Stimulated activated naive CD4-positive, alpha-beta T cell (primary cell): ENCODE results near the gene TM7SF3.
"Not testable (repeated sequence)": the region's sequence is repeated elsewhere in the genome, so short reads cannot be mapped to it uniquely, and the experiment has no call there.

Experiments used
- DNase-seq, 6 experiments: peaks; one replicate each; lab custom pipeline; 2025; lab: John Stamatoyannopoulos, UW

TM7SF3 gene, protein sequence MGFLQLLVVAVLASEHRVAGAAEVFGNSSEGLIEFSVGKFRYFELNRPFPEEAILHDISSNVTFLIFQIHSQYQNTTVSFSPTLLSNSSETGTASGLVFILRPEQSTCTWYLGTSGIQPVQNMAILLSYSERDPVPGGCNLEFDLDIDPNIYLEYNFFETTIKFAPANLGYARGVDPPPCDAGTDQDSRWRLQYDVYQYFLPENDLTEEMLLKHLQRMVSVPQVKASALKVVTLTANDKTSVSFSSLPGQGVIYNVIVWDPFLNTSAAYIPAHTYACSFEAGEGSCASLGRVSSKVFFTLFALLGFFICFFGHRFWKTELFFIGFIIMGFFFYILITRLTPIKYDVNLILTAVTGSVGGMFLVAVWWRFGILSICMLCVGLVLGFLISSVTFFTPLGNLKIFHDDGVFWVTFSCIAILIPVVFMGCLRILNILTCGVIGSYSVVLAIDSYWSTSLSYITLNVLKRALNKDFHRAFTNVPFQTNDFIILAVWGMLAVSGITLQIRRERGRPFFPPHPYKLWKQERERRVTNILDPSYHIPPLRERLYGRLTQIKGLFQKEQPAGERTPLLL

DNA sequence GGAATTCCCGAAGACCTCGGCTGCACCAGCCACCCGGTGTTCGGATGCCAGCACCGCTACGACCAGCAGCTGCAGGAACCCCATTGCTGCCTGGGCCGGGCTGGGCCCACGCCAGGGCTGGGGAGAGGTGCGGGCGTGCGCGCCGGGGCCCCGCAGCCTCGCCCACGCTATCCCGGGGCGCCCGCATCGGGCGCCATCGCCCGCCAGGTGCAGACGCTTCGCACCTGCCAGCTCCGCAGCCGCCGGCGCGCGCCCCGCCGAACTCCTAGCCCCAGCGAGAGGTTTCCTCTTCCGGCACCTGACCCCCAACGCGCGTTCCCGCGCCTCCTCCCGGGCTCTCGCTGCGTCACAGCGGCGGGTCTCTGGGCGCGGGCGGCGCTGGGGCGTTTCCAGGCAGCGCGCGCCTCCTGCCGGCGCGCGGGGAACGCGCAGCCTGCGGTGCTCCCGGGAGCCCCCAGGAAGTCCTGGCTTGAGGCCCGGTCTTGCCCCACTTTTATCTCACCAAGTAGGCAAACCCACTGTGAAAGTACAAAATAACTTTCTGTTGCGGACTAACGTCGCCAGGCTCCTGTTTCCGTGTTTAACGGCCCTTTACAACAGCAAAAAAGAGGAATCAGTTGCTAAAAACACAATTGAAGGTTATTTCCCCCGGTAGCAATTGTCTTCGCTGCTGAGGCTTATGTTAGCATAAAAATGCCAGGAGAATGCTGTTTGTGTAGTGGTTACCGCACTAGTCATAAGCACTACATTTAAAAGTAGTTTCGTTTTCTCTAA is at the start of gene TM7SF3:
Gene TM7SF3, minus strand, starts transcription at position 300 of the 774 bp plus-strand sequence. Its CDS starts 216 bp downstream, at position 84.
- peak; percentile 92 to 97 (median 94) for DNase-seq

- DNase-seq: no peak
Observed at GRCh38 chr12:27063250-27063851, 49.2 kb upstream of the TM7SF3 start.

- no peak for DNase-seq
Observed at GRCh38 chr12:27061317-27061716, 47.1 kb upstream of the TM7SF3 start.

DNA sequence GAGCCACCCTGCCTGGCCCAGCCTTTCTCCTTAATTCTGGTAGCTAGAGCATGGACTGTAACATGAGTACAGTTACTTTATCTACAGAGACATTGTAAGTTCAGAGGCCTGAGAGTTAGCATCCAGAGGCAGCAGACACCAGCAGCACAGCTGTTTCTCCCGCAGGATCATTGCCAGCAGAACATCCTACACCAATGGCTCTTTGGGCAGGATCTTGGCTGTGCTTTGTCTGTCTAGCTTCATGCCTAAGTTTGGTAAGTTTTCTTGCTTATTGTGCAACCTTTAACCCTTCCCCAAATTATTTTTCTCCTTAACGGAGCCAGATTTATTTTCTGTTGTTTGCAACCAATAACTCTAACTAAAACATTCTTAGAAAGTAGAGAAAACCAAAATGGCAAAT is 46.6 kb upstream of the TM7SF3 start:
- DNase-seq: no peak

- DNase-seq: no peak
Observed at GRCh38 chr12:27057543-27057942, 43.4 kb upstream of the TM7SF3 start.

GRCh38 chr12:27055966-27056365 is 41.8 kb upstream of the TM7SF3 start:
- no peak for DNase-seq

GRCh38 chr12:27052742-27053141 is 38.6 kb upstream of the TM7SF3 start:
- no peak for DNase-seq

DNA sequence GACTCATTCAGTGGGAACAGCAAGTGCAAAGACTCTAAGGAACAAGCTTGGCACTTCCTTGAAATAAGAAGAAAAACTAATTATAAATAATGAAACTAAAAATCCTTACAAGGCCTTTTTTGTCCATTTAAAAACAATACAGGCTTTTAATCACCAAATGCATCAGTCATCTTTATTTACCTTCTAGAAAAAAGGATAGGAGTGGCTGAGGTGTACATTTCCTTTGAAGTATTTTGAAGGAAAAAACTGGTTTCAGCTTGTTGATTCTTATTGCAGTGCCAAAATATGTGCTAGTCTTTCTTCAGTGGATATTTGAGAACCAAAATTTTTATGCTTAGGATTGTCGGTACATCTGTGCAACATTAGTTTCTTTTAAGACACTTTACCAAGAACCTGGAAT is 38.0 kb upstream of the TM7SF3 start:
- no peak for DNase-seq

GRCh38 chr12:27048822-27049752 is 34.9 kb upstream of the TM7SF3 start:
- DNase-seq: no peak

DNA sequence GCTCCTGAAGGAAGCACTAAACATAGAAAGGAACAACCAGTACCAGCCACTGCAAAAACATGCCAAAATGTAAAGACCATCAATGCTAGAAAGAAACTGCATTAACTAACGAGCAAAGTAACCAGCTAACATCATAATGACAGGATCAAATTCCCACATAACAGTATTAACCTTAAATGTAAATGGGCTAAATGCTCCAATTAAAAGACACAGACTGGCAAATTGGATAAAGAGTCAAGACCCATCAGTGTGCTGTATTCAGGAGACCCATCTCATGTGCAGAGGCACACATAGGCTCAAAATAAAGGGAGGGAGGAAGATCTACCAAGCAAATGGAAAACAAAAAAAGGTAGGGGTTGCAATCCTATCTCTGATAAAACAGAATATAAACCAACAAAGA is 27.8 kb upstream of the TM7SF3 start:
- DNase-seq: not testable (repeated sequence)

DNA sequence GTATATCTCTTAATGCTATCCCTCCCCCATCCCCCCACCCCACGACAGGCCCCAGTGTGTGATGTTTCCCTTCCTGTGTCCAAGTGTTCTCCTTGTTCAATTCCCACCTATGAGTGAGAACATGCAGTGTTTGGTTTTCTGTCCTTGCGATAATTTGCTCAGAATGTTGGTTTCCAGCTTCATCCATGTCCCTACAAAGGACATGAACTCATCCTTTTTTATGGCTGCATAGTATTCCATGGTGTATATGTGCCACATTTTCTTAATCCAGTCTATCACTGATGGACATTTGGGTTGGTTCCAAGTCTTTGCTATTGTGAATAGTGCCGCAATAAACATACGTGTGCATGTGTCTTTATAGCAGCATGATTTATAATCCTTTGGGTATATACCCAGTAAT is 26.5 kb upstream of the TM7SF3 start:
- DNase-seq: not testable (repeated sequence)

DNA sequence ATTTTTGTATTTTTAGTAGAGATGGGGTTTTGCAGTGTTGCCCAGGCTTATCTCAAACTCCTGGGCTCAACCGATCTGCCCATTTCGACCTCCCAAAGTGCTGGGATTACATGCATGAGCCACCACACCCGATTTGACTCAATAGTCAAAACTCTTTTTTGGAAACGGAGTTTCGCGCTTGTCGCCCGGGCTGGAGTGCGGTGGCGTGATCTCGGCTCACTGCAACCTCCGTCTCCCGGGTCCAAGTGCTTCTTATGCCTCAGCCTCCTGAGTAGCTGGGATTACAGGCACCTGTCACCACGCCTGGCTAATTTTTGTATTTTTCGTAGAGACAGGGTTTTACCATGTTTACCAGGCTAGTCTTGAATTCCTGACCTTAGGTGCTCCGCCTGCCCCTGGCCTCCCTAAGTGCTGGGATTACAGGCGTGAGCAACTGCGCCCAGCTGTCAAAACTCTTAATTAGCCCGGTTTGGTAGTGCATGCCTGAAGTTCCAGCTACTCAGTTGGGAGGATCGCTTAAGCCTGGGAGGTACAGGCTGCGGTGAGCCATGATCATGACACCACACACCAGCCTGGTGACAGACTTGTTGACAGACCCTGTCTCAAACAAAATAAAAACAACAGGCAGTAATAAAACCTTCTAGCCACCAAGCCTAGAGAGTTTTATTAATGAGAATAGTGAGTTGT is 20.6 kb upstream of the TM7SF3 start:
- DNase-seq: no peak

DNA sequence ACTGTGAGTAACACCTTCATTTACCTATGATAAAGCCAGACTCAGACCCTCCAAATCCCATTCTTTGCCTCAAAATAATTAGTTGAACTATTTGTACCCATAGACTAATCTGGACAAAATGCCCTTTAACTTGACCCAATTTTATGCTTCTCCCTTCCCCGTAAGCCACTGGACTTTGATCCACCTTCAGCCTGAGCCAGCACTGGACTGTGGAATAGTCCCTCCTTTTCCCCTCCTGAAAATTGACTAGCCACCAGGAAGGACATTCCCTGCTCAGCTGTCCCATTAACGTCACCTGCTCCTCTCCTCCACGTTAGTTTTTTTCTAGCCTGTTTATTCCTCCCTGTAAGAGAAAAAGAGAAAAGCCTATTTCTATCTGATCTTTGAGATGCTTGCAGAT is 18.5 kb upstream of the TM7SF3 start:
- DNase-seq: no peak

GRCh38 chr12:27031531-27031930 is 17.3 kb upstream of the TM7SF3 start:
- no peak for DNase-seq

DNA sequence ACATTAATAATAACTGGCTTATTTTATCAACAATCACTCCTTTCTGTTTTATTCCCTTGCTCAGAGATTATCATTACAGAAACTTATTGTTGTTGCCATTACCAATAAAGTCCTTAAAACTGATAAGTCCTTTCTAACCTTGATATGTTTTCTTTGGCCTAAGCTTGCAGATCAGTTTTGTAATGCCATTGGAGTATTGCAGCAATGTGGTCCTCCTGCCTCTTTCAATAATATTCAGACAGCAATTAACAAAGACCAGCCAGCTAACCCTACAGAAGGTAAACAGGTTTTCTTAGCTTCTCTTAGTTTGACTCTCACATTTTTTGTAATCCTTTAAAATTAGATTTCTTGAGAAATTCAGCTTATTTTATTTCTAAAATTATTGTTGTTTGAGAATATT is 12.1 kb upstream of the TM7SF3 start:
- DNase-seq: no peak

GRCh38 chr12:27025116-27025515 is 10.9 kb upstream of the TM7SF3 start:
- DNase-seq: no peak

DNA sequence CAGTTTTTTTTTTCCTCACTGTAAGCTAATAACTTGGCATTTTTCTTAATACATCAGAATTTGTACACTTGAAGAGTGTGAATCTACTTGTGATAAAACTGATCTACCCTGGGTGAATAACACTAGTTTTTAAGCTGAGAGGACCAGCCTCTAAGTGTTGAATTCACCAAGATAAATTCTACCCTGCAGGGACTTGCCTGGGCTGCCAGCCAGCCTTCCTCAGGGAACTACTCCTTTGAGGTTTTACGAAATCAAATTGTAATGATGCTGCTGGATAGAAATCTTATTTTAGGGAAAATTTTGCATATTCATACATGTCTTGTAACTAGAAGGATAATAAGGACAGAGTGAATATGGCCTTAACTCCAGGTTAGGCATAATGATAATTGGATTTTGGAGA is 10.1 kb upstream of the TM7SF3 start:
- DNase-seq: no peak

GRCh38 chr12:27020761-27021160 is 6.6 kb upstream of the TM7SF3 start:
- no peak for DNase-seq

GRCh38 chr12:27018037-27018436 is 3.9 kb upstream of the TM7SF3 start:
- DNase-seq: no peak

GRCh38 chr12:27017163-27017823 is 3.1 kb upstream of the TM7SF3 start:
- DNase-seq: not testable (repeated sequence)
